ENCODE data around the gene PLSCR4.
"Not testable (repeated sequence)": the region's sequence is repeated elsewhere in the genome, so short reads cannot be mapped to it uniquely, and the experiment has no call there.

Gene PLSCR4

GRCh38 chr3:146250449-146251382, at the start of gene PLSCR4:
PLSCR4 (minus strand) TSS chr3:146251105; CDS start chr3:146222071, 29,034 bp downstream.
- DNase-seq, result no peak

GRCh38 chr3:146293401-146293800, 42.5 kb upstream of the PLSCR4 start:
- not testable (repeated sequence) for DNase-seq

- no peak for DNase-seq
Measured at GRCh38 chr3:146283781-146284445, 33.0 kb upstream of the PLSCR4 start.

- no peak for DNase-seq
Measured at GRCh38 chr3:146280864-146281263, 30.0 kb upstream of the PLSCR4 start.

GRCh38 chr3:146279951-146280350, 29.0 kb upstream of the PLSCR4 start:
- DNase-seq, result no peak

- no peak for DNase-seq
Measured at GRCh38 chr3:146279013-146279412, 28.1 kb upstream of the PLSCR4 start.

- no peak for DNase-seq
Measured at GRCh38 chr3:146277953-146278631, 27.2 kb upstream of the PLSCR4 start.

GRCh38 chr3:146275476-146275875, 24.6 kb upstream of the PLSCR4 start:
- DNase-seq, result no peak

- DNase-seq, result no peak
Measured at GRCh38 chr3:146274833-146275232, 23.9 kb upstream of the PLSCR4 start.

- DNase-seq, result no peak
Measured at GRCh38 chr3:146273721-146274407, 23.0 kb upstream of the PLSCR4 start.

- no peak for DNase-seq
Measured at GRCh38 chr3:146271180-146271579, 20.3 kb upstream of the PLSCR4 start.

GRCh38 chr3:146269271-146269670, 18.4 kb upstream of the PLSCR4 start:
- no peak for DNase-seq

- no peak for DNase-seq
Measured at GRCh38 chr3:146268535-146269219, 17.8 kb upstream of the PLSCR4 start.

GRCh38 chr3:146265720-146266119, 14.8 kb upstream of the PLSCR4 start:
- no peak for DNase-seq

GRCh38 chr3:146262371-146263110, 11.6 kb upstream of the PLSCR4 start:
- no peak for DNase-seq

- DNase-seq, result no peak
Measured at GRCh38 chr3:146259880-146260589, 9.1 kb upstream of the PLSCR4 start.

GRCh38 chr3:146256851-146257486, 6.1 kb upstream of the PLSCR4 start:
- DNase-seq, result no peak

GRCh38 chr3:146252445-146252844, 1.5 kb upstream of the PLSCR4 start:
- DNase-seq, result not testable (repeated sequence)

GRCh38 chr3:146249921-146250320, 984 bp downstream of the PLSCR4 start:
- DNase-seq, result no peak

- no peak for DNase-seq
Measured at GRCh38 chr3:146247911-146248310, 3.0 kb downstream of the PLSCR4 start.

All from NCI-H1417 treated with DMSO at 0.1 percent for 48 hours (cell line).